OCI-LY3 (cell line): ENCODE results near the gene RBM4B.

Source experiments
- CTCF ChIP-seq: fragments of 200-600, 300-600 bp; sonication (generic); IDR thresholded peaks from 2 replicates; pipeline ENCODE4 v1.5.1; 2014; ENCODE audit warnings: antibody characterized with exemption, low read length, low read depth
- EZH2phosphoT487 ChIP-seq: fragments of 200-600 bp; shearing (Covaris generic); IDR thresholded peaks from 2 replicates; pipeline ENCODE4 v1.6.1; 2018; ENCODE audit warnings: antibody characterized with exemption, mixed run types, low read depth

- no peak for TF ChIP-seq CTCF
- TF ChIP-seq EZH2phosphoT487 = no peak
These were observed 30.4 kb upstream of the RBM4B start for GRCh38 chr11:66708094-66708493.
